ENCODE data around the gene SERPINF2. TPM values are rescaled to one million over a fixed set of nuclear protein-coding genes. Genes with fewer than 3 reads are reported as not detected.

SERPINF2 gene
- total RNA-seq, 1 experiment from 2014 or later, result 0.68 TPM

- Mint-ChIP-seq H3K4me3 (no peak overlapping the region), H3K27me3 (ENCODE audit: low read depth) (no peaks in the 10 kb centered on the region), H3K4me1 (no peaks in the 10 kb centered on the region), H3K36me3 (ENCODE audit: insufficient read depth in 1 of 3, low read depth in 3 of 3) (peaks cover 29 to 78% (median 68%) of the 10 kb centered on the region in 3 experiments; a peak in 6 of 7 replicates), H3K9me3 (no peaks in the 10 kb centered on the region), H3K27ac (peak overlapping the region; percentile 2 to 82 (median 31); a peak in 1 of 7 replicates)
- Histone ChIP-seq H4K8ac (replicated peaks; ENCODE audit: insufficient read length, low read depth, low read length) (no peak overlapping the region), H2BK5ac (ENCODE audit: insufficient read length, low read length) (no peak overlapping the region), H2BK12ac (ENCODE audit: insufficient read length, low read depth, low read length) (no peak overlapping the region), H3K18ac (ENCODE audit: insufficient read length, low read depth, low read length) (no peak overlapping the region), H3K79me2 (ENCODE audit: insufficient read depth, low read length) (no peaks in the 10 kb centered on the region), H3K27me3 (ENCODE audit: insufficient read depth, low read length) (no peaks in the 10 kb centered on the region), H3T11ph (ENCODE audit: low read length) (no peak overlapping the region), H3K23ac (ENCODE audit: insufficient read length, low read depth, low read length) (no peak overlapping the region), H4K20me1 (ENCODE audit: control insufficient read depth, insufficient read depth, insufficient read length) (no peaks in the 10 kb centered on the region), H2BK120ac (ENCODE audit: low read depth, low read length, poor library complexity, severe bottlenecking) (no peak overlapping the region), H2AK5ac (ENCODE audit: insufficient read length, low read length) (no peak overlapping the region), H2BK20ac (ENCODE audit: low read depth, low read length, poor library complexity, severe bottlenecking) (no peak overlapping the region), H3K4ac (ENCODE audit: low read depth, low read length) (no peak overlapping the region), H3K4me1 (ENCODE audit: insufficient read depth, low read length) (no peaks in the 10 kb centered on the region), H3K9me3 (ENCODE audit: control insufficient read depth, low read depth, low read length) (no peaks in the 10 kb centered on the region), H4K91ac (ENCODE audit: insufficient read length, low read depth, low read length) (no peak overlapping the region), H3K27ac (ENCODE audit: insufficient read length, low read depth, low read length) (no peak overlapping the region), H3K4me2 (ENCODE audit: insufficient read depth, insufficient read length, low read length) (no peak overlapping the region), H3K14ac (ENCODE audit: insufficient read depth, low read length) (no peak overlapping the region), H3K9ac (ENCODE audit: extremely low read depth, insufficient read length, low read length) (no peak overlapping the region), H2BK15ac (ENCODE audit: low read depth, low read length) (no peak overlapping the region), H3K79me1 (ENCODE audit: insufficient read depth, low read depth, low read length, poor library complexity, severe bottlenecking) (no peaks in the 10 kb centered on the region), H3K23me2 (ENCODE audit: insufficient read length, low read depth, low read length, poor library complexity, severe bottlenecking) (no peaks in the 10 kb centered on the region), H4K5ac (ENCODE audit: insufficient read length, low read depth, low read length) (no peak overlapping the region), H3K56ac (ENCODE audit: insufficient read length, low read depth, low read length) (no peak overlapping the region), H2AFZ (ENCODE audit: low read length) (no peak overlapping the region)
- no peak for DNase-seq
- WGBS (ENCODE audit: extremely low coverage, insufficient read length, low lambda C conversion rate), result no CpG with 5 or more reads among the region's 16 CpGs
- TF ChIP-seq CTCF (conservative IDR thresholded peaks at IDR 0.05), result peak; percentile 74
Observed at GRCh38 chr17:1783834-1784611, 41.4 kb downstream of the SERPINF2 start.
